Forelimb muscle (tissue), 1 donor: ENCODE results near the gene PIP4K2A. TPM values are rescaled to one million over a fixed set of nuclear protein-coding genes. Genes with fewer than 3 reads are reported as not detected.
"Not testable (repeated sequence)": the region's sequence is repeated elsewhere in the genome, so short reads cannot be mapped to it uniquely, and the experiment has no call there.

Experiments used
- DNase-seq: peaks from one replicate; pipeline ENCODE4 v3.0.0-alpha.2; 2013; ENCODE audit warnings: low read depth
- polyA plus RNA-seq: library from polyadenylated mRNA; unstranded; fragments of 120-200 nt; gene quantifications from one replicate; pipeline ENCODE4 v1.2.1, GENCODE V29; 2013; ENCODE audit not compliant: insufficient read length

The PIP4K2A gene
- polyA plus RNA-seq = 17.3 TPM

GRCh38 chr10:22714479-22715289, at the start of gene PIP4K2A:
Gene PIP4K2A, minus strand, starts transcription at chr10:22714578. Its CDS starts 252 bp downstream, at chr10:22714326.
- peak; percentile 38 for DNase-seq

GRCh38 chr10:22761569-22762220, 47.3 kb upstream of the PIP4K2A start:
- no peak for DNase-seq

GRCh38 chr10:22760025-22760424, 45.6 kb upstream of the PIP4K2A start:
- DNase-seq = no peak

GRCh38 chr10:22758867-22759266, 44.5 kb upstream of the PIP4K2A start:
- no peak for DNase-seq

- DNase-seq = no peak
Observed at GRCh38 chr10:22754296-22754695, 39.9 kb upstream of the PIP4K2A start.

- no peak for DNase-seq
Observed at GRCh38 chr10:22753786-22754185, 39.4 kb upstream of the PIP4K2A start.

GRCh38 chr10:22752272-22752889, 38.0 kb upstream of the PIP4K2A start:
- no peak for DNase-seq

- no peak for DNase-seq
Observed at GRCh38 chr10:22750131-22750530, 35.8 kb upstream of the PIP4K2A start.

GRCh38 chr10:22744858-22745257, 30.5 kb upstream of the PIP4K2A start:
- DNase-seq = not testable (repeated sequence)

GRCh38 chr10:22742678-22743077, 28.3 kb upstream of the PIP4K2A start:
- DNase-seq = no peak

GRCh38 chr10:22741631-22742030, 27.3 kb upstream of the PIP4K2A start:
- not testable (repeated sequence) for DNase-seq

- DNase-seq = no peak
Observed at GRCh38 chr10:22740180-22740579, 25.8 kb upstream of the PIP4K2A start.

- DNase-seq = no peak
Observed at GRCh38 chr10:22737587-22737986, 23.2 kb upstream of the PIP4K2A start.

- DNase-seq = no peak
Observed at GRCh38 chr10:22736134-22736533, 21.8 kb upstream of the PIP4K2A start.

GRCh38 chr10:22733992-22734391, 19.6 kb upstream of the PIP4K2A start:
- no peak for DNase-seq

- no peak for DNase-seq
Observed at GRCh38 chr10:22727663-22728062, 13.3 kb upstream of the PIP4K2A start.

- no peak for DNase-seq
Observed at GRCh38 chr10:22727112-22727511, 12.7 kb upstream of the PIP4K2A start.

GRCh38 chr10:22724773-22725172, 10.4 kb upstream of the PIP4K2A start:
- no peak for DNase-seq

GRCh38 chr10:22723783-22724182, 9.4 kb upstream of the PIP4K2A start:
- no peak for DNase-seq

GRCh38 chr10:22723343-22723779, 9.0 kb upstream of the PIP4K2A start:
- no peak for DNase-seq

GRCh38 chr10:22722626-22723169, 8.3 kb upstream of the PIP4K2A start:
- DNase-seq = no peak

GRCh38 chr10:22720667-22721066, 6.3 kb upstream of the PIP4K2A start:
- no peak for DNase-seq
